HCEC 1CT (cell line): ENCODE measurements around the gene GYG1.

Experiments
- DNase-seq: peaks from one replicate; pipeline ENCODE4 v3.0.0-alpha.2; 2017

GYG1 gene

GRCh38 chr3:149019580-149019979, 28.2 kb downstream of the GYG1 start:
- DNase-seq = peak; percentile 42

DNA sequence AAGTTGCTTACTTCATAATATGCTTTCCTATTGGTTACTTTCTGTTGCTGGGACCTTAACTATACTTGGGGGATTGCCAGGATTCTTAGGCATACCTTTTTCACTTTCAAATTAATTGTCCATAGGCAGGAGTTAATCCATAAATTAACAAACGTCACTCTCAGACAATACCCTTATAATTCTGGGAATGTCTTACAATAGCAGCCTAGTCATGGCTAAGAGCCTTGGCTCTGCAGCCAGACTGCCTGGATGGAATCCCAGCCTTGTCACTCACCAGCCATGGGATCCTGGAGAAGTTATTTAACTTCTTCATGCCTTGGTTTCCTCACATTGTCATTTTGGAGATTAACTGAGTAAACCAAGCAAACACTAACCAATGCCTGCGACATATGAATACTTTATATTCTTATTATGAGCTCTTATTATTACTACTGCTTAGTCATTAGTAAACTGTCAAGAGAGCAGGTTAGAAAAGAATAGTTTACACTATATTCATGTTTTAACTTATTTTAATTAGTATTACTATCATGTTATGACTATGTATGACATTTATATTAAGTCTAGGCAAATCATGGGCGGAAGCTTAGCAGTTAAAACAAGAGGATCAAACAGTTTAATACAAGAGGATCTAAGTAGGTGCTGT, 29.0 kb downstream of the GYG1 start:
- DNase-seq = no peak

DNA sequence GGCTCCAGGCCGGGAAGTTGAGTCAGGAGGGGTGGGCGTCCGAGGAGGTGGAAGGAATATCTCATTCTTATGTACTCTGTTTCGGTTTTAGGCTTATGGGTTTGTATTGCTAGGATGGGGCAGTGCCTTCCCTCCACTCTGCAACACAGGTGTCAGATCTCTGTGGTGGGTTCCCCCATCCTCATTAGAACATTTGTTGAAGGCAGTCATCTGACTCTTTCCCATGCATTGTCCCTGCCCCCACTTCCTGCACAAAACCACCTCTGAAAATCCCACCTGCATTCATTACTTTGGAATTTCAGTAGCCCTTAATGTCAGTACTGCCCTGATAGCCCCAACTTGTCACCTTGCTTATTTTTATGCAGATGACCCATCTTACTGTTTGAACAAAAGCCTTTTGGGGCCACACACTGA, 29.5 kb downstream of the GYG1 start:
- no peak for DNase-seq

DNA sequence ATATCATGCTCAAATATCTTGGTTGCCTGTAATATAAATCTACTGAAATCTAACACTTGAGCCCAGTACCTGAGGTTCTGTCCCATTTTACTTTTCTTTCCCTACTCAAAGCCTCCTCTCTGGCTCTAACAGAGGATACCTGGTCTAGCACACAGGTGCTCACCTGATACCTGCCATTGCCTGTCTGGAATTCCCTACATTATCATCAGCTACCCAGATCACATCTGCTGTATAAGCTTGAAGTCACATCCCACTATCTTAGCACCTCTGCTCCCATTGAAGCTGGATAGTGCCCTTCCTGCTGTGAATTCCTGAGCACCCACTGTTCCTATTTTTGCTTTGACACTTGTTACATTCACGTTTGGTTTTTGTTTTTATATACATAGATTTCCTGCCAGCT, 30.5 kb downstream of the GYG1 start:
- no peak for DNase-seq

GRCh38 chr3:149023951-149024350, 32.6 kb downstream of the GYG1 start:
- DNase-seq = peak; percentile 49

GRCh38 chr3:149026718-149027117, 35.4 kb downstream of the GYG1 start:
- DNase-seq = no peak

- DNase-seq = peak; percentile 29
Observed at GRCh38 chr3:149031096-149031495, 39.8 kb downstream of the GYG1 start.

DNA sequence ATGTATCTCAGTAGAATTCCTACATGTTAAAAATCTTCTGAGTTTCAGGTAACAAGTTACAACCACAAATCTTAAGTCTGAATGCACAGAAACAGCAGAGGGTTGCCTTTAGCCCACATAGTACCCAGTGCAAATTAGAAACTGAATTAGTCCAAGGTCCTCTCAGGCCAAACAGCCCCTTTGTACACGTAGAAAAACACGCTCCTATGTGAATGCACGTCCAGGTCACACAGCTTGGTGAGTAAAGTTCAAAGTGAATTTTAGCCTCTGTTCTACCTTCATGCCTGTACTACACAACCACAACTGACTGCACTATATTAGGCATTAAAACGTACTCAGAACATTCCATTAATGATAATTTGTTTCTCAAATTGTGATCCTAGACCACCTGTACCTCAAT, 46.3 kb downstream of the GYG1 start:
- no peak for DNase-seq

- DNase-seq = no peak
Observed at GRCh38 chr3:149038322-149038721, 47.0 kb downstream of the GYG1 start.

DNA sequence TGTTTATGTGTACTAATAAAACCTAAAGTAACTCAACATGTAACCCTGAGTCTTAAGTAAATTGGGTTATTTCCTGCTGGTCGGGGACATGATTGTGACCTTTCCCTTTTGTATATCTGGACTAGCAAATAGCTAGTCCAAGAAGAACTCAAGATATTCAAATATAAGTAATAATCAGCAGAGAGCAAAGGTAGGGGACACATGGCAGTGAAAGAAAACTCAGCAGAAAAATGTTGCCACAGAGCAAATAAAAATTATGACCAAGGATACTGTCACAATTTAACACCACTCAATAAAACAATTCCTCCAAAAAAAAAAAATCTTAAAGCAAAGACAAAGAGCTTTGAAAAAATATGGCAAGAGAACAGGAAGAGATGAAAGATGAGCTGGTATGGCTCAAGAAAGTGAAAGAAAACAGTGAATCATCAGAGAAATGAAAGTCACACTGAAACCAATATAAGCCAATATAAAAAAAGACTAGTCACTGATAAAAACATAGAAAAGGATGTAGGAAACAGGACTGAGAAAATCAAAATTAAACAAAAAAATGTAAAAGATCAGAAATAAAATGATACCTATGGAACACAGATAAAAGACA, 51.5 kb downstream of the GYG1 start:
- DNase-seq = peak; percentile 68

GRCh38 chr3:149044339-149045083, 53.2 kb downstream of the GYG1 start:
- no peak for DNase-seq

GRCh38 chr3:149055575-149055974, 64.2 kb downstream of the GYG1 start:
- DNase-seq = no peak

DNA sequence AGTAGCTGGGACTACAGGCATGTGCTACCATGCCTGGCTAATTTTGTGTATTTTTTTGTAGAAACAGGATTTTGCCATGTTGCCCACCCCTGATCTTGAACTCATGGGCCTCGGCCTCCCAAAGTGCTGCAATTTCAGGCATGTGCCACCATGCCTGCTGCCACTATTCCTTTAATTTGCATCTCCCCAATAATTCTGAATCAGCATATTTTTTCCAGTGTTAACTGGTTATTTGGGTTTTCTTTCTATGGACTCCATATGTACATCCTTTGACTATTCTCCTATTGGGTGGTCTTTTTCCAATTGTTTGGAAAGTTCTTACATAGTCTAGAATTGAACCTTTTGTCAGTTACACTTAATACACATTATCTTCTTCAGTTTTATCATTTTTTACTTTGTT, 66.9 kb downstream of the GYG1 start:
- no peak for DNase-seq

- DNase-seq = no peak
Observed at GRCh38 chr3:149058602-149059001, 67.3 kb downstream of the GYG1 start.

DNA sequence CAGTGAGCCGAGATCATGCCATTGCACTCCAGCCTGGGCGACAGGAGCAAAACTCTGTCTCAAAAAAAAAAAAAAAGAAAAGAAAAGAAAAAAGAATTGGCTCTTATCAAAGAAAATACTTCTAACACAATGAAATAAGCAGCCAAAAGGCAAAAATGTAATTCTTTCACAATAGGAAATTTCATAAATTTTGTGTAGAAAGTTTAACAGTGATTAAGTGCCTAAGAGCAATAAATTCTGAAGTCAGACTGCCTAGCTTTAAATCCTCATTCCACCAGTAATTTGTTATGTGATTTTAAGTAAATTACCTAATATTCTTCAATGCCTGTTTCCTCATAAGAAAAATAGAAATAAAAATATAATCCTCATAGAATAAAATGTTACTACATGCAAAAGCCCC, 70.4 kb downstream of the GYG1 start:
- no peak for DNase-seq

- no peak for DNase-seq
Observed at GRCh38 chr3:149067883-149068282, 76.5 kb downstream of the GYG1 start.
